Activated CD4-positive, alpha-beta memory T cell treated with anti-CD3 and anti-CD28 coated beads, Interleukin-2, amount 10 ng/mL, durations not matched to agents 7 days and 5 days (primary cell): Measurements from ENCODE around the gene TXNDC12. TPM values are rescaled to one million over a fixed set of nuclear protein-coding genes. Genes with fewer than 3 reads are reported as not detected.
"Not testable (repeated sequence)": the region's sequence is repeated elsewhere in the genome, so short reads cannot be mapped to it uniquely, and the experiment has no call there.

ENCODE experiments used
- CTCF ChIA-PET: fragments of 350-600 bp; sonication (Branson Sonifier 250); formaldehyde crosslinking; loops from one replicate; lab custom pipeline; 2021; ENCODE audit warnings: antibody characterized with exemption, inconsistent platforms; lab: Charles Lee
- POLR2A ChIA-PET: fragments of 350-600 bp; sonication (Branson Sonifier 250); formaldehyde crosslinking; loops from one replicate; lab custom pipeline; 2021; ENCODE audit warnings: antibody characterized with exemption; lab: Charles Lee
- DNase-seq: peaks from one replicate; pipeline ENCODE4 v3.0.0-alpha.2; 2020
- H3K27ac Mint-ChIP-seq: one replicate; pipeline ENCODE4 v1.8.0; 2021; ENCODE audit warnings: mild to moderate bottlenecking, mixed read lengths
- H3K27me3 Mint-ChIP-seq: one replicate; pipeline ENCODE4 v1.8.0; 2021; ENCODE audit warnings: mixed read lengths
- H3K36me3 Mint-ChIP-seq: one replicate; pipeline ENCODE4 v1.8.0; 2021; ENCODE audit warnings: low read depth, mixed read lengths
- H3K4me1 Mint-ChIP-seq: one replicate; pipeline ENCODE4 v1.8.0; 2021; ENCODE audit warnings: mixed read lengths
- H3K4me3 Mint-ChIP-seq: one replicate; pipeline ENCODE4 v1.8.0; 2021; ENCODE audit warnings: mild to moderate bottlenecking, mixed read lengths
- H3K9me3 Mint-ChIP-seq: one replicate; pipeline ENCODE4 v1.8.0; 2021; ENCODE audit warnings: mixed read lengths
- total RNA-seq, 2 experiments: library from RNA; stranded (reverse); gene quantifications; one replicate each; pipeline ENCODE4 v1.2.3, GENCODE V29; 2021

TXNDC12 gene
- total RNA-seq, 2 experiments from 2014 or later: 56.6 to 63.5 TPM

GRCh38 chr1:52007215-52008002 lies 47.6 kb downstream of the TXNDC12 start:
- Mint-ChIP-seq H3K27me3 (peaks cover 25% of the 10 kb centered on the region), H3K4me1 (no peaks in the 10 kb centered on the region), H3K36me3 (no peaks in the 10 kb centered on the region), H3K27ac (no peak overlapping the region), H3K9me3 (no peaks in the 10 kb centered on the region), H3K4me3 (no peak overlapping the region)
- DNase-seq: no peak
- ChIA-PET CTCF (no interaction called here), POLR2A (no interaction called here)

GRCh38 chr1:52006081-52006553 lies 48.9 kb downstream of the TXNDC12 start:
- H3K4me1 Mint-ChIP-seq, POLR2A ChIA-PET, DNase-seq, H3K27ac Mint-ChIP-seq, H3K4me3 Mint-ChIP-seq, H3K9me3 Mint-ChIP-seq, H3K36me3 Mint-ChIP-seq: not testable (repeated sequence)
- H3K27me3 Mint-ChIP-seq: peaks cover 25% of the 10 kb centered on the region
- CTCF ChIA-PET: interaction anchor here (3.1 kb wide), 1 partner anchor 109 kb away, joined by 11 read pairs; no protein-coding TSS in a partner anchor

GRCh38 chr1:52005548-52005947 lies 49.4 kb downstream of the TXNDC12 start:
- DNase-seq, H3K9me3 Mint-ChIP-seq, H3K4me1 Mint-ChIP-seq, POLR2A ChIA-PET, H3K4me3 Mint-ChIP-seq, H3K36me3 Mint-ChIP-seq, H3K27ac Mint-ChIP-seq: not testable (repeated sequence)
- H3K27me3 Mint-ChIP-seq: peaks cover 25% of the 10 kb centered on the region
- CTCF ChIA-PET: interaction anchor here (3.1 kb wide), 1 partner anchor 109 kb away, joined by 11 read pairs; no protein-coding TSS in a partner anchor

GRCh38 chr1:52003877-52004276 lies 51.1 kb downstream of the TXNDC12 start:
- no peaks in the 10 kb centered on the region for H3K36me3 Mint-ChIP-seq
- CTCF ChIA-PET: interaction anchor here (1.0 to 3.1 kb wide), 2 partner anchors 54 to 107 kb away, joined by 3 to 11 read pairs; no protein-coding TSS in a partner anchor
- DNase-seq: no peak
- H3K4me1 Mint-ChIP-seq: no peaks in the 10 kb centered on the region
- no peak overlapping the region for H3K4me3 Mint-ChIP-seq
- no peak overlapping the region for H3K27ac Mint-ChIP-seq
- no peaks in the 10 kb centered on the region for H3K9me3 Mint-ChIP-seq
- H3K27me3 Mint-ChIP-seq: peaks cover 27% of the 10 kb centered on the region
- POLR2A ChIA-PET: interaction anchor here (0.7 kb wide), 1 partner anchor 332 kb away, joined by 3 read pairs; no protein-coding TSS in a partner anchor

- Mint-ChIP-seq H3K36me3 (no peaks in the 10 kb centered on the region), H3K27me3 (peaks cover 24% of the 10 kb centered on the region), H3K4me3 (no peak overlapping the region), H3K9me3 (no peaks in the 10 kb centered on the region), H3K4me1 (no peaks in the 10 kb centered on the region), H3K27ac (no peak overlapping the region)
- ChIA-PET POLR2A (no interaction called here), CTCF (interaction anchor here (1.0 to 1.1 kb wide), 2 partner anchors 19 to 105 kb away, joined by 3 to 8 read pairs; no protein-coding TSS in a partner anchor)
- DNase-seq: peak; percentile 40
Observed at GRCh38 chr1:52002038-52002917, 52.7 kb downstream of the TXNDC12 start.

GRCh38 chr1:51998701-51999100 lies 56.3 kb downstream of the TXNDC12 start:
- CTCF ChIA-PET: interaction anchor here (0.6 to 2.7 kb wide), 3 partner anchors 101 to 806 kb away, joined by 3 to 9 read pairs (median 5); no protein-coding TSS in a partner anchor
- POLR2A ChIA-PET: interaction anchor here (1.8 kb wide), 1 partner anchor 8 kb away, joined by 5 read pairs; the partner anchor contains the start of gene RAB3B
- Mint-ChIP-seq H3K4me3 (no peak overlapping the region), H3K9me3 (no peaks in the 10 kb centered on the region), H3K27ac (no peak overlapping the region), H3K4me1 (no peaks in the 10 kb centered on the region), H3K36me3 (no peaks in the 10 kb centered on the region), H3K27me3 (peaks cover 14% of the 10 kb centered on the region)
- DNase-seq: no peak

GRCh38 chr1:51997974-51998382 lies 57.0 kb downstream of the TXNDC12 start:
- Mint-ChIP-seq H3K4me1 (no peaks in the 10 kb centered on the region), H3K27ac (no peak overlapping the region), H3K36me3 (no peaks in the 10 kb centered on the region), H3K27me3 (peaks cover 18% of the 10 kb centered on the region), H3K9me3 (no peaks in the 10 kb centered on the region), H3K4me3 (no peak overlapping the region)
- CTCF ChIA-PET: interaction anchor here (0.6 to 2.7 kb wide), 4 partner anchors 100 to 807 kb away, joined by 3 to 9 read pairs (median 4); no protein-coding TSS in a partner anchor
- no peak for DNase-seq
- POLR2A ChIA-PET: interaction anchor here (0.9 to 1.8 kb wide), 2 partner anchors 8 to 217 kb away, joined by 3 to 5 read pairs; partner anchors contain the start of gene RAB3B

- POLR2A ChIA-PET: interaction anchor here (1.0 to 1.7 kb wide), 2 partner anchors 8 to 40 kb away, joined by 3 to 5 read pairs; no protein-coding TSS in a partner anchor
- CTCF ChIA-PET: no interaction called here
- H3K9me3 Mint-ChIP-seq: no peaks in the 10 kb centered on the region
- H3K4me3 Mint-ChIP-seq: peak within 1 kb of the TSS; percentile 69
- peak; percentile 70 for DNase-seq
- H3K27me3 Mint-ChIP-seq: peaks cover 46% of the 10 kb centered on the region
- no peaks in the 10 kb centered on the region for H3K36me3 Mint-ChIP-seq
- H3K27ac Mint-ChIP-seq: no peak within 1 kb of the TSS
- H3K4me1 Mint-ChIP-seq: peaks cover 9% of the 10 kb centered on the region
Observed at GRCh38 chr1:51990478-51990965, 64.5 kb downstream of the TXNDC12 start, which contains the start of gene RAB3B. TSS of gene RAB3B (minus strand) at chr1:51990700. CDS start at chr1:51977117, 13,583 bp downstream.

- H3K9me3 Mint-ChIP-seq: no peaks in the 10 kb centered on the region
- no peak overlapping the region for H3K4me3 Mint-ChIP-seq
- H3K27me3 Mint-ChIP-seq: peaks cover 46% of the 10 kb centered on the region
- H3K4me1 Mint-ChIP-seq: peaks cover 9% of the 10 kb centered on the region
- DNase-seq: no peak
- no peaks in the 10 kb centered on the region for H3K36me3 Mint-ChIP-seq
- ChIA-PET POLR2A (interaction anchor here (1.0 to 1.7 kb wide), 2 partner anchors 9 to 41 kb away, joined by 3 to 5 read pairs; no protein-coding TSS in a partner anchor), CTCF (no interaction called here)
- H3K27ac Mint-ChIP-seq: no peak overlapping the region
Observed at GRCh38 chr1:51989582-51990477, 65.2 kb downstream of the TXNDC12 start.

GRCh38 chr1:51988254-51988653 lies 66.7 kb downstream of the TXNDC12 start:
- no peaks in the 10 kb centered on the region for H3K36me3 Mint-ChIP-seq
- no peak overlapping the region for H3K4me3 Mint-ChIP-seq
- no peak overlapping the region for H3K27ac Mint-ChIP-seq
- CTCF ChIA-PET: no interaction called here
- H3K9me3 Mint-ChIP-seq: no peaks in the 10 kb centered on the region
- POLR2A ChIA-PET: no interaction called here
- no peak for DNase-seq
- peaks cover 40% of the 10 kb centered on the region for H3K27me3 Mint-ChIP-seq
- peaks cover 9% of the 10 kb centered on the region for H3K4me1 Mint-ChIP-seq

- no peak for DNase-seq
- Mint-ChIP-seq H3K4me1 (peaks cover 9% of the 10 kb centered on the region), H3K27ac (no peak overlapping the region), H3K4me3 (no peak overlapping the region), H3K27me3 (peaks cover 25% of the 10 kb centered on the region), H3K9me3 (no peaks in the 10 kb centered on the region), H3K36me3 (no peaks in the 10 kb centered on the region)
- CTCF ChIA-PET: no interaction called here
- POLR2A ChIA-PET: interaction anchor here (0.9 kb wide), 1 partner anchor 10 kb away, joined by 3 read pairs; no protein-coding TSS in a partner anchor
Observed at GRCh38 chr1:51986718-51987117, 68.3 kb downstream of the TXNDC12 start.
